ENCODE results near the gene MARCHF3. TPM values are rescaled to one million over a fixed set of nuclear protein-coding genes. Genes with fewer than 3 reads are reported as not detected.

MARCHF3 gene
- total RNA-seq, 2 experiments from 2014 or later, result 0.73 to 1.6 TPM

GRCh38 chr5:126937771-126938170 is 92.6 kb downstream of the MARCHF3 start:
- H3K36me3 Mint-ChIP-seq, result peaks cover 2% of the 10 kb centered on the region
- no peaks in the 10 kb centered on the region for H3K27me3 Mint-ChIP-seq
- no peak for DNase-seq
- H3K27ac Mint-ChIP-seq, result no peak overlapping the region
- H3K9me3 Mint-ChIP-seq (ENCODE audit: low read depth), result no peaks in the 10 kb centered on the region
- no peaks in the 10 kb centered on the region for H3K4me1 Mint-ChIP-seq
- H3K4me3 Mint-ChIP-seq, result no peak overlapping the region
- no peak for ATAC-seq
- CTCF ChIA-PET, result interaction anchor here (0.7 kb wide), 1 partner anchor 470 kb away, joined by 4 read pairs; no protein-coding TSS in a partner anchor

GRCh38 chr5:126936775-126937418 is 93.5 kb downstream of the MARCHF3 start:
- no peak for ATAC-seq
- CTCF ChIA-PET, result no interaction called here
- Mint-ChIP-seq H3K4me1 (peaks cover 4% of the 10 kb centered on the region), H3K27me3 (no peaks in the 10 kb centered on the region), H3K9me3 (ENCODE audit: low read depth) (no peaks in the 10 kb centered on the region), H3K4me3 (no peak overlapping the region), H3K27ac (no peak overlapping the region), H3K36me3 (peaks cover 2% of the 10 kb centered on the region)
- no peak for DNase-seq

- Mint-ChIP-seq H3K9me3 (ENCODE audit: low read depth) (no peaks in the 10 kb centered on the region), H3K4me1 (peaks cover 4% of the 10 kb centered on the region), H3K36me3 (peaks cover 2% of the 10 kb centered on the region), H3K4me3 (no peak overlapping the region), H3K27ac (no peak overlapping the region), H3K27me3 (no peaks in the 10 kb centered on the region)
- CTCF ChIA-PET, result no interaction called here
- DNase-seq, result no peak
- ATAC-seq, result no peak
These were observed 98.2 kb downstream of the MARCHF3 start for GRCh38 chr5:126931963-126932660.

DNA sequence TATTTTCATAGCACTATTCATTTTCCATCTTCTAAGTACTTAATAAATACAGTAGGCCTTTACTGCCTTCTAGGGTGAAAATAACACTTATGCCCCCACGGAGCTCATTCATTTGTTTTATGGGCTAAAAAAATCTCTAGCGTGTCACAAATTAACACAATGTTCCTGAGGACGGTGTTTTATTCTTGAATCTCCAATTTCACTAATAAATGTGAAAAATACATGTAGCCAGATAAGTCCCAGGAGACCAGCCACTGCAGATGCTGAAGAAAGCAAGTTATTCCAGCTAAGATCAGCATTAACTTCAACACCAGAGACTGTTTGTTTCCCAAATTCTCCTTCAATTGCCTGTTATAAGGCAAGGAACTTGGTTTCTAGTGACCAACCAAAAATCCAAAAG is 102.3 kb downstream of the MARCHF3 start:
- Mint-ChIP-seq H3K4me1 (peaks cover 4% of the 10 kb centered on the region), H3K27ac (no peak overlapping the region), H3K4me3 (no peak overlapping the region), H3K27me3 (no peaks in the 10 kb centered on the region), H3K36me3 (no peaks in the 10 kb centered on the region), H3K9me3 (ENCODE audit: low read depth) (no peaks in the 10 kb centered on the region)
- CTCF ChIA-PET, result no interaction called here
- DNase-seq (no peak), ATAC-seq (no peak)

DNA sequence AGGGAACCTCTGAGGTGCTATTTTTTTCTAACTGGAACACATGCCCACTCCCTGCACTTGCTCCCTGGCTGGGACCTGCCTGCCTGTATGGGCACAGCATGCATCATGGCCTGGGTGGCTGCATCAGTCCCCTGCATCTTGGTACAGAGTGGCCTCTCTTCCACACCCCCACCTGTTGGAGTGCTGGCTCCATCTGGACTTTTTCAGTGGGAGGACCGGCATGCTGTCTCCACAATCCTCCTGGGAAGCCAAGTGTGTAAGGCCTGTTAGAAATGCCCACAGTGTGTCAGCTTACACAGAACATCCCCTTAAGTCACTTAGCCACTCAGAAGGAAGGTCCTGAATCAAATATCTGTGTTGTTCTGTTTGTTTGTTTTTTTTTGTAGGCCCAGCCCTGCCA is 102.9 kb downstream of the MARCHF3 start:
- no peak overlapping the region for H3K4me3 Mint-ChIP-seq
- H3K9me3 Mint-ChIP-seq (ENCODE audit: low read depth), result no peaks in the 10 kb centered on the region
- H3K27ac Mint-ChIP-seq, result no peak overlapping the region
- peaks cover 4% of the 10 kb centered on the region for H3K4me1 Mint-ChIP-seq
- H3K27me3 Mint-ChIP-seq, result no peaks in the 10 kb centered on the region
- H3K36me3 Mint-ChIP-seq, result no peaks in the 10 kb centered on the region
- CTCF ChIA-PET, result no interaction called here
- no peak for DNase-seq
- ATAC-seq, result no peak

DNA sequence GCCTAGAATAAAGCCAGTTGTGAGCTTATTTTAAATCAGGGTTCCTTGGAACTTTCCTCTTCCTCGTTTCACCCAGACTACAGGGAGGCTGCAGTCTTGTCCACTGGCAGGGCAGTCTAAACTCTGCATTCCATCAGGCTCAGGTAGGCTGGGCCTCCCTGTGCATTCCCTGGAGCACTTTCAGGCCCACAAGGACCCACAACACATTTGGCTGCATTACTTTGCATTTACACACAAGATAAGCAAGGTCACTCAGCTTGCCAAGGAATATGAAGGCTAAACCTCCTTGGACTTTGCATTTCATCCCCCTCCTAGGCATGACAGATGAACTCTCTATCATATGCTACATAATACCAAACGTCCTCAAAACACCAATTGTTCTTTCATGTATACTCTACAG is 104.2 kb downstream of the MARCHF3 start:
- Mint-ChIP-seq H3K4me1 (no peaks in the 10 kb centered on the region), H3K27ac (no peak overlapping the region), H3K27me3 (no peaks in the 10 kb centered on the region), H3K36me3 (no peaks in the 10 kb centered on the region), H3K9me3 (ENCODE audit: low read depth) (no peaks in the 10 kb centered on the region), H3K4me3 (no peak overlapping the region)
- ATAC-seq (no peak), DNase-seq (no peak)
- CTCF ChIA-PET, result no interaction called here

DNA sequence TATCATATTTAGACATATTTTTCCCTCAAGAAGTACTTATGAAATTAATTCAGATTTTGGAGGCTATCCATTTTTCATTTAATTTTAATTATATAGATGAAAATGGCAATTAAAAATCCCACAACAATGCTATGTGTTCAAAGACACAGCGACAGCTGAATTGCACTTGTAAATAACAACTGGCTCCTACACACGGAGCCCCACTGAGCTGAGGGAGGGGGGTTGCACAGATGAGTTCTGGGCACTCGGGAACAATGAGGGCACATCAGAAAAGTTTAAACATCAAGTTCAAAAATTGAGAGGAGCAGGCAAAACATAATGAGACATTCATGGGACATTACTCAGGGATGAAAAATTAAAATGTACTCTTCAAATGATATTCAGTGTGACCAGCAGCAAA is 104.9 kb downstream of the MARCHF3 start:
- no peaks in the 10 kb centered on the region for H3K36me3 Mint-ChIP-seq
- ATAC-seq (no peak), DNase-seq (no peak)
- no peaks in the 10 kb centered on the region for H3K4me1 Mint-ChIP-seq
- H3K9me3 Mint-ChIP-seq (ENCODE audit: low read depth), result no peaks in the 10 kb centered on the region
- CTCF ChIA-PET, result no interaction called here
- no peak overlapping the region for H3K4me3 Mint-ChIP-seq
- no peaks in the 10 kb centered on the region for H3K27me3 Mint-ChIP-seq
- no peak overlapping the region for H3K27ac Mint-ChIP-seq

DNA sequence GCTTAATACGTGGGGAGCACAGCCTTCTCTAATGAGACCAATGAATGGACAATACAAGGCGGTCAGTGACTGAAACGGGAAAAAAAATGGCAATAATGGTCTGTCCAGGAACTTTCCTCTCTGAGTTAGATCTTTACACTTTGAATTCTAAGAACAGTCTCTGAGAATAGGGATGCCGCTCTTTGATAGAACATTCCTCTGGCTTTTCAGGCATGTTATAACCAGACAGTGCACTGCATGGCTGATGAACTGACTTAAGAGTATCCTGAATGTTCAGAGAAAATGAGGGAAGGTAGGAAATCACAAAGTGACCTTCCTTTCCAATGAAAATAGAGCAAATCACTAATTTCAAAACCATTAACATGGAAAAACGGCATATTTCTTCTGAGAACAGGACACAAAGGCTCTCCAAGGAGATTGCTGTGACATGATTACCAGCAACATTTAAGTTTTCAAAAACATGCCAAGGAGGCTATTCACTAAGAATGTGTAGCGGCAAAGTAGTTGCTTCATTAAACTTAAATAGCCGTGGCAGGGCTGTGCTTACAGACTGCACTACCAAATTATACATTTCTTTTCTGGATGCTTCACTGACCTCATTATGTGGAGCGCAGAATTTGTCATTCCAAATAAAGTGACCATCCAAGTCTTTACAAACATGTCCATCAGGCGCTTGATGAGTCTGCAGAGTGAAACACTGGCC is 105.9 kb downstream of the MARCHF3 start:
- Mint-ChIP-seq H3K27ac (no peak overlapping the region), H3K4me1 (no peaks in the 10 kb centered on the region), H3K9me3 (ENCODE audit: low read depth) (no peaks in the 10 kb centered on the region), H3K4me3 (no peak overlapping the region), H3K36me3 (no peaks in the 10 kb centered on the region), H3K27me3 (no peaks in the 10 kb centered on the region)
- no peak for ATAC-seq
- CTCF ChIA-PET, result no interaction called here
- no peak for DNase-seq

- Mint-ChIP-seq H3K27ac (no peak overlapping the region), H3K4me3 (no peak overlapping the region), H3K9me3 (ENCODE audit: low read depth) (no peaks in the 10 kb centered on the region), H3K4me1 (no peaks in the 10 kb centered on the region), H3K27me3 (no peaks in the 10 kb centered on the region), H3K36me3 (peaks cover 1% of the 10 kb centered on the region)
- ATAC-seq, result no peak
- DNase-seq, result no peak
- CTCF ChIA-PET, result no interaction called here
These were observed 108.9 kb downstream of the MARCHF3 start for GRCh38 chr5:126921241-126922091.

DNA sequence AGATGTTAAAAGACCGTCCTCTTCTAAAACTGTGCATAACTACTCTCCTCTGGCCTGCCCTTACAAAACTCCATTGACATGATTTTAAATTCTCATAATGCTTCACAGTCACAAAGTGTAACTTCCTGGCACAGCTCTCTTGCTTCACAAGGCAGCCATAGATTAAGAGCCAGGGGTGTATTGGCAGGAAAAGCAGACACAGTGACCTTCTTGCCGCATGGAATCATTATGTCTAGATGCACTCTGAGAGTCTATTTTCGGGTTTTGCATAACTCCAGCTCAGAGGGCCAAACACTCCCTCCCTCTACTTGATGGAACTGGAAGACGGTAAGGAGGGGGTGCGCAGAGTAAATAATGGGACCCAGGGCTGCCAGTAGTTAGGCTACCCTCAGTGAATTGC is 110.1 kb downstream of the MARCHF3 start:
- Mint-ChIP-seq H3K4me1 (no peaks in the 10 kb centered on the region), H3K27ac (no peak overlapping the region), H3K9me3 (ENCODE audit: low read depth) (no peaks in the 10 kb centered on the region), H3K4me3 (no peak overlapping the region), H3K36me3 (peaks cover 1% of the 10 kb centered on the region), H3K27me3 (no peaks in the 10 kb centered on the region)
- no peak for ATAC-seq
- CTCF ChIA-PET, result no interaction called here
- DNase-seq, result no peak

- H3K9me3 Mint-ChIP-seq (ENCODE audit: low read depth), result no peaks in the 10 kb centered on the region
- H3K36me3 Mint-ChIP-seq, result peaks cover 1% of the 10 kb centered on the region
- ATAC-seq (no peak), DNase-seq (no peak)
- CTCF ChIA-PET, result no interaction called here
- H3K4me3 Mint-ChIP-seq, result no peak overlapping the region
- no peaks in the 10 kb centered on the region for H3K27me3 Mint-ChIP-seq
- H3K27ac Mint-ChIP-seq, result no peak overlapping the region
- H3K4me1 Mint-ChIP-seq, result no peaks in the 10 kb centered on the region
These were observed 110.8 kb downstream of the MARCHF3 start for GRCh38 chr5:126919566-126919965.

DNA sequence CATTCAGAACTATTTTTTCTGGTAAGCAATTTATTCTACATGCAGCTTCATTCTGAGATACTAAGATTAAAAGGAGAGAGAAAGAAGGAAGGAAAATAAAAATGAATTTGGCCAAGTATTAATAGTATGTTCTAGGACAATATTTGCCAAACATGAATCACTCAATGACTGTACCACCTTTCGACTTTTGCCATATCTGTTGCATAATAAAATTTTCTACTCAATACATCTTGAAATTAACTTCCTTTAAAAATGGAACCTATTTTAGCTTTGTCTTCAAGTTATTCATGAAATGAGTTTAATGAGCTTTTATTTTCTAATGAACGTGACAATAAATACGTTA is 111.8 kb downstream of the MARCHF3 start:
- CTCF ChIA-PET, result no interaction called here
- no peak for DNase-seq
- no peaks in the 10 kb centered on the region for H3K4me1 Mint-ChIP-seq
- H3K9me3 Mint-ChIP-seq (ENCODE audit: low read depth), result no peaks in the 10 kb centered on the region
- H3K4me3 Mint-ChIP-seq, result no peak overlapping the region
- ATAC-seq, result no peak
- no peak overlapping the region for H3K27ac Mint-ChIP-seq
- H3K36me3 Mint-ChIP-seq, result peaks cover 1% of the 10 kb centered on the region
- no peaks in the 10 kb centered on the region for H3K27me3 Mint-ChIP-seq

DNA sequence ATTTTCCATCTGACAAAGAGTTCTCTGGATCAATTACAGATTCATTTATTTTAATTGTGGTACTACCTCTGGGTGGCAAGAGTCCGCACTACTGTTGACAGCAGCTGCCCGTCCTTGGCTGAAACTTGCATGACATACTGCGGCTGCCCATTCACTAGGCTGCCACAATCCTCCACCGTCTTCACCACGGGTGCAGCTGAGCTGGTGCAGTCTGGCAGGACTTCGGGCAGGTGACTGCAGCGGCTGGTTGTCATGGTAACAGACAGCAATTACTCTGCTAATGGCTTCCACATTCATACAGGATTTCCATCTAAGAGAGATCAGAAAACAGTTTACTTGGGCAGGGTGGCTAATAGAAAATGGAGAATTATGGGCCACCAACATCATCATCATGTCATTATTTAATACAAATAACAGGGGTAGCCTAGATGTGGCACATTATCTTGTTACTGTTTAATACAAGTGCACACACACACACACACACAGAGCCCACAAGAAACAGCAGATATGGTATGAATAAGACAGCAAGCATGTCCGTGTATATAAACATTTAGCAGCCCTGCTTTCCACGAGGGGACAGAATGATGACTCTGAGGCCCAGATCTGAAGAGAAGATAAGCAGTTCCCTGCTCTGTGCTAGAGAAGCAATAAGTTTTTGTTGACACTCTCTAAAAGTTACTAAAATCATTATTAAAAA is 112.3 kb downstream of the MARCHF3 start:
- ATAC-seq (no peak), DNase-seq (no peak)
- Mint-ChIP-seq H3K36me3 (peaks cover 2% of the 10 kb centered on the region), H3K4me3 (no peak overlapping the region), H3K9me3 (ENCODE audit: low read depth) (no peaks in the 10 kb centered on the region), H3K4me1 (no peaks in the 10 kb centered on the region), H3K27me3 (no peaks in the 10 kb centered on the region), H3K27ac (no peak overlapping the region)
- CTCF ChIA-PET, result no interaction called here

Measured in activated CD8-positive, alpha-beta memory T cell treated with anti-CD3 and anti-CD28 coated beads, Interleukin-2, amount 10 ng/mL, durations not matched to agents 7 days and 5 days (primary cell).